H1 (cell line): ENCODE data around the gene TLR2. TPM values are rescaled to one million over a fixed set of nuclear protein-coding genes. Genes with fewer than 3 reads are reported as not detected.

Source experiments
- ATF2 ChIP-seq: IDR thresholded peaks from 2 replicates; pipeline ENCODE4 v1.6.1; 2012; ENCODE audit warnings: low read length, inconsistent platforms
- BCL11A ChIP-seq, 2 experiments: IDR thresholded peaks; one replicate each; pipeline ENCODE4 v1.6.1; 2011; ENCODE audit warnings: low read depth in 2 of 2, low read length in 2 of 2, mild to moderate bottlenecking in 2 of 2
- EGR1 ChIP-seq: IDR thresholded peaks from 2 replicates; pipeline ENCODE4 v1.6.1; 2011; ENCODE audit warnings: low read depth, low read length, borderline replicate concordance
- EZH2 ChIP-seq: fragments of 200-600 bp; sonication (generic); IDR thresholded peaks from 2 replicates; pipeline ENCODE4 v1.7.1; 2012; ENCODE audit warnings: low read depth, mild to moderate bottlenecking, moderate library complexity, low read length, inconsistent platforms; ENCODE audit not compliant: severe bottlenecking
- POU5F1 ChIP-seq: IDR thresholded peaks from 2 replicates; pipeline ENCODE4 v1.6.1; 2011; ENCODE audit warnings: low read depth, mild to moderate bottlenecking, low read length, moderate library complexity
- RBBP5 ChIP-seq: IDR thresholded peaks from 2 replicates; pipeline ENCODE4 v1.7.1; 2012; ENCODE audit warnings: low read depth, mild to moderate bottlenecking, inconsistent platforms, low read length, moderate library complexity, borderline replicate concordance
- polyA plus RNA-seq, 7 experiments: library from polyadenylated mRNA; depleted of rRNA in 3 of 7; stranded (reverse) in 5 of 7; unstranded in 2 of 7; fragments of >200 nt in 5 of 7; fragments of 200-250 nt in 2 of 7; gene quantifications; 1 replicate in 5 of 7; 2 replicates in 1 of 7; 4 replicates in 1 of 7; pipeline versions ENCODE4 v1.2.1 to v1.2.3, GENCODE V29; 2011 to 2013; ENCODE audit warnings: missing spikeins in 2 of 7, mixed read lengths in 2 of 7
- total RNA-seq: library from RNA; stranded (reverse); fragmentation: NEBNext Ultra II Directional; extraction: Animal tissue kit (Norgen Biotek cat#: 25700); gene quantifications from 2 replicates; pipeline ENCODE4 v1.2.1, GENCODE V29; 2021

Gene TLR2
- total and polyA plus RNA-seq, 2 of the 8 experiments (the other 6 are each of a cell fraction or from before 2014, with no cell fraction given) = 1.3 TPM

GRCh38 chr4:153646261-153646660, 37.8 kb upstream of the TLR2 start (continued):
- no peak for TF ChIP-seq ATF2
- no peak for TF ChIP-seq EZH2
- no peak for TF ChIP-seq EGR1
- TF ChIP-seq BCL11A (IDR thresholded peaks at IDR 0.05; ENCODE audit: low read depth in 2 of 2, low read length in 2 of 2) = no peak
- TF ChIP-seq POU5F1 = no peak
- TF ChIP-seq RBBP5 = no peak
